ENCODE results near the gene AMELX. TPM values are rescaled to one million over a fixed set of nuclear protein-coding genes. Genes with fewer than 3 reads are reported as not detected.

Gene AMELX
- total RNA-seq: not detected in 2 replicates

GRCh38 chrX:11293113-11293512 is at the start of gene AMELX:
Gene AMELX, plus strand, starts transcription at chrX:11293413. Its CDS starts 1,376 bp downstream, at chrX:11294789.

Other genes with a start within 250 kb of the AMELX start
- 23.1 and 36.3 TPM in 2 replicates for gene HCCS, start 182.1 kb upstream of the AMELX start, total RNA-seq